Keratinocyte (primary cell): ENCODE results near the gene CACNA1E. TPM values are rescaled to one million over a fixed set of nuclear protein-coding genes. Genes with fewer than 3 reads are reported as not detected.

Source experiments
- DNase-seq: peaks from one replicate; pipeline ENCODE4 v3.0.0-alpha.2; 2011; ENCODE audit warnings: low read depth, missing footprints, low spot score
- FAIRE-seq: peaks from 2 replicates; lab custom pipeline; 2011; peaks lifted over from hg19 to GRCh38; lab: Jason Lieb, UNC
- H2AFZ ChIP-seq: 2 replicates; pipeline ENCODE4 v1.6.0; 2012; ENCODE audit warnings: low read length, control low read depth, inconsistent platforms; ENCODE audit not compliant: control insufficient read depth
- H3K27ac ChIP-seq: 2 replicates; pipeline ENCODE4 v1.5.1; 2011; ENCODE audit warnings: low read length; ENCODE audit not compliant: control insufficient read depth, insufficient read depth
- H3K27me3 ChIP-seq: 3 replicates; pipeline ENCODE4 v1.6.0; 2011; ENCODE audit warnings: low read length; ENCODE audit not compliant: control insufficient read depth, insufficient read depth; ENCODE audit errors: extremely low read depth
- H3K36me3 ChIP-seq, 2 experiments: 2 replicates in 1 of 2; 3 replicates in 1 of 2; pipeline ENCODE4 v1.5.1; 2011; ENCODE audit warnings: low read length in 2 of 2, mild to moderate bottlenecking in 1 of 2; ENCODE audit not compliant: control insufficient read depth in 2 of 2, insufficient read depth in 2 of 2; ENCODE audit errors: extremely low read depth in 1 of 2
- H3K4me1 ChIP-seq: 3 replicates; pipeline ENCODE4 v1.5.1; 2011; ENCODE audit warnings: low read length; ENCODE audit not compliant: control insufficient read depth, insufficient read depth; ENCODE audit errors: extremely low read depth
- H3K4me2 ChIP-seq: 3 replicates; pipeline ENCODE4 v1.6.0; 2011; ENCODE audit warnings: low read depth, low read length; ENCODE audit not compliant: control insufficient read depth, insufficient read depth; ENCODE audit errors: extremely low read depth
- H3K4me3 ChIP-seq, 3 experiments: fragments of 200-600 bp in 1 of 3; sonication (generic) in 1 of 3; 2 replicates in 2 of 3; 3 replicates in 1 of 3; pipeline ENCODE4 v1.5.1; 2011 to 2016; ENCODE audit warnings: low read length in 3 of 3, mild to moderate bottlenecking in 3 of 3, control low read depth in 2 of 3, inconsistent platforms in 1 of 3, low read depth in 1 of 3, mixed read lengths in 1 of 3, mixed run types in 1 of 3, moderate library complexity in 1 of 3; ENCODE audit not compliant: control insufficient read depth in 2 of 3, insufficient read depth in 2 of 3; ENCODE audit errors: extremely low read depth in 1 of 3
- H3K79me2 ChIP-seq: 2 replicates; pipeline ENCODE4 v1.6.0; 2012; ENCODE audit warnings: low read length; ENCODE audit not compliant: control insufficient read depth, insufficient read depth
- H3K9ac ChIP-seq: 3 replicates; pipeline ENCODE4 v1.6.0; 2011; ENCODE audit warnings: low read length; ENCODE audit not compliant: control insufficient read depth, insufficient read depth; ENCODE audit errors: extremely low read depth
- H3K9me1 ChIP-seq: 3 replicates; pipeline ENCODE4 v1.6.0; 2011; ENCODE audit warnings: low read length; ENCODE audit not compliant: control insufficient read depth, insufficient read depth; ENCODE audit errors: extremely low read depth
- H3K9me3 ChIP-seq: 2 replicates; pipeline ENCODE4 v1.5.1; 2012; ENCODE audit warnings: low read depth, low read length; ENCODE audit not compliant: control insufficient read depth
- H4K20me1 ChIP-seq: 3 replicates; pipeline ENCODE4 v1.6.0; 2011; ENCODE audit warnings: low read length; ENCODE audit not compliant: control insufficient read depth, insufficient read depth; ENCODE audit errors: extremely low read depth
- EZH2 ChIP-seq: IDR thresholded peaks from one replicate; pipeline ENCODE4 v1.6.1; 2012; ENCODE audit warnings: inconsistent platforms, mild to moderate bottlenecking, low read length, moderate library complexity
- dilution Hi-C: fragments of 300-500 bp; cut with MboI; formaldehyde crosslinking; loops from one replicate; pipeline ENCODE4 v1.7.0; 2020; ENCODE audit warnings: low sequenced_read_pairs; ENCODE audit not compliant: extremely low pct_ligation_motif_present
- polyA plus RNA-seq, 5 experiments: library from polyadenylated mRNA; depleted of rRNA in 3 of 5; stranded (reverse) in 3 of 5; stranded (forward) in 1 of 5; unstranded in 1 of 5; fragments of >200 nt; gene quantifications; 1 replicate in 1 of 5; 2 replicates in 3 of 5; 3 replicates in 1 of 5; pipeline versions ENCODE4 v1.2.1 to v1.2.3, GENCODE V29; 2011 to 2012; ENCODE audit warnings: missing spikeins in 2 of 5, low read depth in 1 of 5, low replicate concordance in 1 of 5
- TF ChIP-seq, protein P1 (sequence below), 3 experiments: IDR thresholded peaks in 1 of 3; conservative IDR thresholded peaks in 1 of 3; optimal IDR thresholded peaks in 1 of 3; 2 replicates in 2 of 3; 3 replicates in 1 of 3; pipeline versions ENCODE3 to v1.5.1; 2011; ENCODE audit warnings: low read length in 3 of 3, mild to moderate bottlenecking in 3 of 3, moderate library complexity in 2 of 3, control low read depth in 1 of 3, inconsistent platforms in 1 of 3; ENCODE audit not compliant: insufficient read depth in 2 of 3; ENCODE audit errors: extremely low read depth in 1 of 3

The CACNA1E gene
- polyA plus RNA-seq, 1 donor (not counting 4 experiments of a cell fraction or from before 2014, with no cell fraction given), result not detected

DNA sequence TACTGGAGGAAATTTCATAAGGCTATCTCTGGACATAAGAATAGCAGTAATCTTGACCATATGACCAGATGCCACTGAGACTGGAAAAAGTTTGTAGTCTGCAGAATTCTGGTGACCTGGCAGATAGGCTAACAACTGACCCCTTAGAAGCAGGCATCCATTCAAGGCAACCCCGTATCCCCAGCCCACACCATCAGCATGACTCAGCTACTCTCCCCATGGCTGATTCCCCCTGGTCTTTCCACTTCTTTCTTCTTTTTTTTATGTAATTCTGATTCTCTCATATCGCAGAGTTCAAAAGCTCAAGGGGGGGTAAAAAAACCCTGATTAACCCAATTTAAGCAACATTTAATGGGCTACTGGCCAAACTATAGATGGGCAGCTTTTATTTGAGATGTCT, 335.1 kb downstream of the CACNA1E start:
- no peak for FAIRE-seq
- Histone ChIP-seq H3K27ac (no peak overlapping the region), H3K9me3 (no peaks in the 10 kb centered on the region), H3K4me3 (no peak overlapping the region), H3K9me1 (no peaks in the 10 kb centered on the region), H3K79me2 (no peaks in the 10 kb centered on the region), H3K9ac (no peak overlapping the region), H2AFZ (no peak overlapping the region), H3K4me2 (no peak overlapping the region), H3K4me1 (no peaks in the 10 kb centered on the region), H4K20me1 (no peaks in the 10 kb centered on the region), H3K27me3 (no peaks in the 10 kb centered on the region), H3K36me3 (no peaks in the 10 kb centered on the region)
- TF ChIP-seq, protein P1, sequence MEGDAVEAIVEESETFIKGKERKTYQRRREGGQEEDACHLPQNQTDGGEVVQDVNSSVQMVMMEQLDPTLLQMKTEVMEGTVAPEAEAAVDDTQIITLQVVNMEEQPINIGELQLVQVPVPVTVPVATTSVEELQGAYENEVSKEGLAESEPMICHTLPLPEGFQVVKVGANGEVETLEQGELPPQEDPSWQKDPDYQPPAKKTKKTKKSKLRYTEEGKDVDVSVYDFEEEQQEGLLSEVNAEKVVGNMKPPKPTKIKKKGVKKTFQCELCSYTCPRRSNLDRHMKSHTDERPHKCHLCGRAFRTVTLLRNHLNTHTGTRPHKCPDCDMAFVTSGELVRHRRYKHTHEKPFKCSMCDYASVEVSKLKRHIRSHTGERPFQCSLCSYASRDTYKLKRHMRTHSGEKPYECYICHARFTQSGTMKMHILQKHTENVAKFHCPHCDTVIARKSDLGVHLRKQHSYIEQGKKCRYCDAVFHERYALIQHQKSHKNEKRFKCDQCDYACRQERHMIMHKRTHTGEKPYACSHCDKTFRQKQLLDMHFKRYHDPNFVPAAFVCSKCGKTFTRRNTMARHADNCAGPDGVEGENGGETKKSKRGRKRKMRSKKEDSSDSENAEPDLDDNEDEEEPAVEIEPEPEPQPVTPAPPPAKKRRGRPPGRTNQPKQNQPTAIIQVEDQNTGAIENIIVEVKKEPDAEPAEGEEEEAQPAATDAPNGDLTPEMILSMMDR (optimal IDR thresholded peaks at IDR 0.05 in 1 of 3, IDR thresholded peaks at IDR 0.05 in 1 of 3, conservative IDR thresholded peaks at IDR 0.05 in 1 of 3; ENCODE audit: extremely low read depth in 1 of 3, insufficient read depth in 2 of 3, low read length in 3 of 3), result no peak
- no peak for TF ChIP-seq EZH2
- no peak for DNase-seq
- dilution Hi-C loops, result no loop called here

DNA sequence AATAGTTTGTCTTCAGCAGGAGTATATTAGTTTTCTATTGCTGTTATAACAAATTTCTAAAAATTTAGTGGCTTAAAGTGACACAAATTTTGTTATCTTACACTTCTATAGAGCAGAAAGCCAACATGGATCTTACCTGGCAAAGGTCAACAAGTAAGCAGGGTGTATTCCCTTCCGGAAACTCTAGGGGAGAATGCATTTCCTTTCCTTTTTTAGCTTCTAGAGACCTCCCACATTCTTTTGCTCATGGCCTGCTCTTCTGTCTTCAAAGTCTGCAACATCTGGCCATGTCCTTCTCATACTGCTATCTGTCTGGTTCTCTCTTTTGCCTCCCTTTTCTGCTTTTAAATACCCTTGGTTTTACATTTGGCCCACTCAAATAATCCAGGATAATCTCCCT, 335.6 kb downstream of the CACNA1E start:
- Histone ChIP-seq H4K20me1 (no peaks in the 10 kb centered on the region), H3K27ac (no peak overlapping the region), H3K9me1 (no peaks in the 10 kb centered on the region), H3K9me3 (no peaks in the 10 kb centered on the region), H3K4me1 (no peaks in the 10 kb centered on the region), H2AFZ (no peak overlapping the region), H3K36me3 (no peaks in the 10 kb centered on the region), H3K9ac (no peak overlapping the region), H3K4me3 (no peak overlapping the region), H3K27me3 (no peaks in the 10 kb centered on the region), H3K79me2 (no peaks in the 10 kb centered on the region), H3K4me2 (no peak overlapping the region)
- no peak for DNase-seq
- TF ChIP-seq, protein P1 (optimal IDR thresholded peaks at IDR 0.05 in 1 of 3, IDR thresholded peaks at IDR 0.05 in 1 of 3, conservative IDR thresholded peaks at IDR 0.05 in 1 of 3; ENCODE audit: extremely low read depth in 1 of 3, insufficient read depth in 2 of 3, low read length in 3 of 3), result no peak
- TF ChIP-seq EZH2, result no peak
- dilution Hi-C loops, result no loop called here
- FAIRE-seq, result no peak
